HK-2 (cell line): ENCODE data around the gene FKBP1A.

Experiments used
- DNase-seq: peaks from one replicate; pipeline ENCODE4 v3.0.0-alpha.2; 2018; ENCODE audit not compliant: unreplicated experiment

The FKBP1A gene

GRCh38 chr20:1319051-1319450 is 73.8 kb downstream of the FKBP1A start:
- no peak for DNase-seq
